GM12801 (cell line): ENCODE data around the gene WDR70.

Experiments used
- CTCF ChIP-seq: IDR thresholded peaks from one replicate; pipeline ENCODE4 v1.5.1; 2011; ENCODE audit warnings: control low read depth; ENCODE audit not compliant: insufficient read length; ENCODE audit errors: extremely low read depth

WDR70 gene

DNA sequence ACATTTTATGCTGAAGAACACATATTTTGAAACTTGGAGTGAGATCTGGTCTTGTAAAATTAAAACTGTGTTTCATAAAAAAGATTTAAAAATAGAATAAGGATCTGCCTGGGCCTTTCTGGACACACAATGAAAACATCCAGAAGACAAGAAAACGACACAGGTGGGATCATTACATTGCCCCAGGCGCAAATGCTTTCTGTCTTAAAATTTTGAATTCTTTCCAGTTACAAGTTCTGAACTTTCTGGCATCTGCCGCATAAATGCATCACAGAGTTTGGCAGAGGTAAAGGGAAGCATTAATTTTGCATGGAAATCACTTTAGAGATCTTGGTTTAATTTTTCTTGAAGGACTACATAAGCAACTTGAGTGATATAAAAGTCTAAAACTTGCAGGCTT, 219.6 kb downstream of the WDR70 start:
- TF ChIP-seq CTCF, result no peak

- TF ChIP-seq CTCF, result no peak
Observed at GRCh38 chr5:37601163-37601562, 222.0 kb downstream of the WDR70 start.

DNA sequence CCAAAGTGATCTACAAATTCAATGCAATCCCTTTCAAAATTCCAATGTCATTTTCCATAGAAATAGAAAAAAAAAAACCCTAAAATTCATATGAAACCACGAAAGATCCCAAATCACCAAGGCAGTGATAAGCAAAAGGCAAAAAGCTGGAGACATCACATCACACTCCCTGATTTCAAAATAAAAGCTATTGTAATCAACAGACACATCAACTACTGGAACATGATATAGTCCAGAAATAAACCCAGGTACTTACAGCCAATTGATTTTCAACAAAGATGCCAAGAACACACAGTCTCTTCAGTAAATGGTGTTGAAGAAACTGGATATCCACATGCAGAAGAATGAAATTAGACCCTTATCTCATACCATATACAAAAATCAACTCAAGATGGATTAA, 224.0 kb downstream of the WDR70 start:
- no peak for TF ChIP-seq CTCF

DNA sequence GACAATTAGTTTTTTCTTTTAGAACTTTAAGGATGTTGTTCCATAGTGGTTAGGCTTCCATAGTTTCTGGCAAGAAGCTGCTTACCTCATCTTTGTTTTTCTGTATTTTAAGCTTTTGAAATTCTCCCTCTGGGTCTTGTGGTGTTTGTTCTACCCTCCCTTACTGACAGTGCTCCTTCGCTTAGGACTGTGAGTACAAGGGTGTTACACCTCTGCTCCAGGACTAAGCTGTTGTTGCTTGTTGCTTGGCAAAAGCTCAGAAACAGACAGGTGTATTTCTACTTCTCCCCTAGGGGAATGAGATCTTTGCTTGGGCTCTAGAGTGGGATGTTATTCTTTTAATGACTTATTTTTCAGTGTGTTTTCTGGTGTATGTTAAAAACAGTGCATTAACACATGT, 225.2 kb downstream of the WDR70 start:
- TF ChIP-seq CTCF, result no peak

DNA sequence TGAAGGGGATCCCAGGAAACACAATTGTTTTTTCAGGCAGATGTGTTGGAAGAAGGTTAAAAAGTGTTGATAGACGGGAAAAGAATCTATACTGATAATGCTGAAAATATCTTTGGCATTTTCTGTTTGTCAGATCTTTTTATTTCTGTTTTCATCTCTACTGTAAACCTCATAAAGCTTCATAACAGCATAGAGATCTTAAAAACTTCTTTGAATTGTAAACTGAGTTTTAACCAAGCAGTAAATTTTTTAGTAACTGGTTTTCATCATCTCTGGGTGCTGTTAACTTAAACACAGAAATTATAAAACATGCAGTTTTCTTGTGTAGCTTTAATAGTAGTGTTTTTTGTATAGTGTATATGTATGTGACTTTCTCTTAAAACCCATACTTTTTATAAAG, 227.0 kb downstream of the WDR70 start:
- TF ChIP-seq CTCF, result no peak

DNA sequence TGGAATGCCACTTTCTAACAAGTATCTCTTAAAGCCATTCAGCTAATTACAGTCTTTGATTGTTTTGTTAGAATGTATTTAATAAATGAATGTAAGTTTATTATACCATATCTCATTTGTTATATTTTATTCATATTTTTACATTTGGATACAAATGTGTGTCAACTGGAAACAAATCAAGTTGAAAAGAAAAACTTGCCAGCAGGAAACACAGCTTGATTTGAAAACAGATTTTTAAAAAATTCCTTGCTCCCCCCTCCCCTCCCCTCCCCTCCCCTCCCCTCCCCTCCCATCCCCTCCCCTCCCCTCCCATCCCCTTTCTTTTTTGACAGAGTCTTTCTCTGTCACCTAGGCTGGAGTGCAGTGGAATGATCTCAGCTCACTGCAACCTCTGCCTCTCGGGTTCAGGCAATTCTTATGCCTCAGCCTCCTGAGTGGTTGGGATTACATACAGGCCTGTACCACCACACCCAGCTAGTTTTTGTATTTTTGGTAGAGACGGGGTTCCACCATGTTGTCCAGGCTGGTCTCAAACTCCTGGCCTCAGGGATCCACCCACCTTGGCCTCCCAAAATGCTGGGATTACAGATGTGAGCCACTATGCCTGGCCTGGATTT, 227.6 kb downstream of the WDR70 start:
- TF ChIP-seq CTCF, result no peak

- TF ChIP-seq CTCF, result no peak
Observed at GRCh38 chr5:37615184-37615583, 236.1 kb downstream of the WDR70 start.

- no peak for TF ChIP-seq CTCF
Observed at GRCh38 chr5:37619353-37619752, 240.2 kb downstream of the WDR70 start.
